Mucosa of rectum (tissue), 2 donors: ENCODE results near the gene EFHC1.

Experiments
- H3K27ac ChIP-seq, 2 donors: one replicate each; pipeline ENCODE4 v1.7.0; 2013; ENCODE audit warnings: inconsistent platforms in 2 of 2, low read depth in 2 of 2, low read length in 2 of 2
- H3K27me3 ChIP-seq, 2 donors: one replicate each; pipeline ENCODE4 v1.7.0; 2013; ENCODE audit warnings: low read length in 2 of 2; ENCODE audit not compliant: control insufficient read depth in 2 of 2, insufficient read depth in 2 of 2
- H3K36me3 ChIP-seq, 2 donors: one replicate each; pipeline ENCODE4 v1.7.0; 2013; ENCODE audit warnings: low read length in 2 of 2; ENCODE audit not compliant: control insufficient read depth in 2 of 2, insufficient read depth in 2 of 2
- H3K4me1 ChIP-seq, 2 donors: one replicate each; pipeline ENCODE4 v1.7.0; 2013; ENCODE audit warnings: low read length in 2 of 2, mild to moderate bottlenecking in 1 of 2; ENCODE audit not compliant: control insufficient read depth in 2 of 2, insufficient read depth in 2 of 2
- H3K4me3 ChIP-seq, 2 donors: one replicate each; pipeline ENCODE4 v1.7.0; 2013; ENCODE audit warnings: low read length in 2 of 2
- H3K9ac ChIP-seq, 2 donors: one replicate each; pipeline ENCODE4 v1.7.0; 2013; ENCODE audit warnings: low read length in 2 of 2, low read depth in 1 of 2, mild to moderate bottlenecking in 1 of 2
- H3K9me3 ChIP-seq, 2 donors: one replicate each; pipeline ENCODE4 v1.7.0; 2013; ENCODE audit warnings: low read length in 2 of 2; ENCODE audit not compliant: control insufficient read depth in 2 of 2
- donor health status: healthy.
- donor health status: Normal muscosa, but diverticular disease.

EFHC1 gene

DNA sequence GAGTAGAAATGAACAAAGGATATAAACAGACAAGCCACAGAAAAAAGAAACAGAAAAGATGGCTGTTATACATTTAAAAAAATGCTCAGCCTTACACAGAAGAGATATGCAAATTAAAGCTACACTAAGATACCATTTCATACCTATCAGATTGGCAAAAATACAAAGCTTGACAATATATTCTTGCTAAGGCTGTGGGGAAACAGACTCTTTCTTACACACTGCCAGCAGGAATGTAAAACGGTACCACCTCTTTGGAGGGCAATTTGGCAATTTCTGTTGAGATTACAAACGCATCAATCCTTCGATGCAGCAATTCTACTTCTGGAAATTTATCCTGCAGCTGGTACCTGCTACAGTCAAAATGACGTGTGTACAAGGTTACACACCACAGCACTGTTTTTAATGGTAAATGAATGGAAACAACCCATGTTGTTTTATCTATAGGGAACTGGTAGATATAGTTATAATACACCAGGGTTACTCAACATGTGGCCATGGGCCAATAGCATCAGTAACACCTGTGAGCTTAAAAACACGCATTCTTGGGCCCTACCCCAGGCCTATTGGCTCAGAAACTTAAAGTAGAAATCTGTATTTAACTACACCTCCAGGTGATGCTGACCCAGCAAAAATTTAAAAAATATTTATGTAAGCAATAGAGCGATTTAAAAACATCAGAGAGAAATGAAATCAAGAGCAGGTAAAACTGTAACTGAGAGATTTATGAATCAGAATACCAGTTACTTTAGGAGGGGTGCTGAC, 103.4 kb downstream of the EFHC1 start:
- no peak overlapping the region for H3K9ac ChIP-seq
- no peaks in the 10 kb centered on the region for H3K27me3 ChIP-seq
- H3K27ac ChIP-seq: no peak overlapping the region
- H3K36me3 ChIP-seq: no peaks in the 10 kb centered on the region
- no peak overlapping the region for H3K4me3 ChIP-seq
- H3K4me1 ChIP-seq: peaks cover 0 to 3% of the 10 kb centered on the region in 2 donors
- H3K9me3 ChIP-seq: no peaks in the 10 kb centered on the region

GRCh38 chr6:52524918-52525317, 104.8 kb downstream of the EFHC1 start:
- Histone ChIP-seq H3K4me1 (peaks cover 0 to 3% of the 10 kb centered on the region in 2 donors), H3K9me3 (no peaks in the 10 kb centered on the region), H3K27me3 (no peaks in the 10 kb centered on the region), H3K4me3 (no peak overlapping the region), H3K9ac (no peak overlapping the region), H3K27ac (no peak overlapping the region), H3K36me3 (no peaks in the 10 kb centered on the region)

DNA sequence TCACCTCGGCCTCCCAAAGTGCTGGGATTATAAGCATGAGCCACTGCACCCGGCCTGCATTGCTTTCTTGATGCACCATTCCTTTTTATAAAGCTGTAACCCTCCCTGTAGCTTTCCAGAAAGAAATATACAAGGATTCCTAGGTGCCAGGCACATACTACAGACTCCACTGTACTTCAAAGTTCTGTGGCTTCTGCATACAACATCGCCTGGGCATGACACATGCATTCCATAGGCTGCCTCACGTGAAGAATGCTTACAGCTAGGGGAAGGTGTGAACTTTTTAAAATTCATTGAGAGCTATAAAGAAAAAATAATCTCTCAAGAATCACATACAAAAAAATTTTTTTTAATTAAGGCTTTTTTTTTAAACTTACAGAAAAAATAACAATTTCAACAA, 106.5 kb downstream of the EFHC1 start:
- peaks cover 0 to 4% of the 10 kb centered on the region in 2 donors for H3K36me3 ChIP-seq
- H3K27me3 ChIP-seq: no peaks in the 10 kb centered on the region
- H3K4me3 ChIP-seq: no peak overlapping the region
- peaks cover 0 to 3% of the 10 kb centered on the region in 2 donors for H3K4me1 ChIP-seq
- H3K9me3 ChIP-seq: no peaks in the 10 kb centered on the region
- H3K9ac ChIP-seq: no peak overlapping the region
- no peak overlapping the region for H3K27ac ChIP-seq

- Histone ChIP-seq H3K9me3 (no peaks in the 10 kb centered on the region), H3K4me3 (no peak overlapping the region), H3K27ac (no peak overlapping the region), H3K36me3 (peaks cover 0 to 4% of the 10 kb centered on the region in 2 donors), H3K9ac (no peak overlapping the region), H3K4me1 (no peaks in the 10 kb centered on the region), H3K27me3 (no peaks in the 10 kb centered on the region)
Measured at GRCh38 chr6:52527436-52527835, 107.3 kb downstream of the EFHC1 start.

GRCh38 chr6:52529311-52529710, 109.2 kb downstream of the EFHC1 start:
- Histone ChIP-seq H3K27me3 (no peaks in the 10 kb centered on the region), H3K4me3 (no peak overlapping the region), H3K9me3 (no peaks in the 10 kb centered on the region), H3K4me1 (peaks cover 0 to 2% of the 10 kb centered on the region in 2 donors), H3K9ac (no peak overlapping the region), H3K27ac (peak overlapping the region in 1 of 2 donors; percentile 24), H3K36me3 (peaks cover 0 to 4% of the 10 kb centered on the region in 2 donors)

DNA sequence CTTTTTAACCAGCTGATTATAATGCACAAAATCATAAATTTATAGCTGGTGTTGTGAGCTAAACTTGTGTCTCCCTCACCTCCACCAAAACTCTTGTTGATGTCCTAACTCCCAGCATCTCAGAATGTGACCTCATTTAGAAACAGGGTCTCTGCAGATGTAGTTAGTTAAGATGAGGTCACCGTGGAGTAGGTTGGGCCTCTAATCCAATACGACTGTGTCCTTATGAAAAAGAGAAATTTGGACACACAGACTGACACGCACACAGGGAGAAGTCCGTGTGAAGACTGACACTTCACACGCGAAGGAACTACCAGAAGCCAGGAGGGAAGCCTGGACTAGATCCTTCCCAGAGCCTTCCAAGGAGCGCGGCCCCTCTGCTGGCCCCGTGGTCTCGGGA, 110.2 kb downstream of the EFHC1 start:
- Histone ChIP-seq H3K9me3 (no peaks in the 10 kb centered on the region), H3K9ac (no peak overlapping the region), H3K27ac (peak overlapping the region; percentile 17 to 23), H3K4me1 (peaks cover 0 to 9% of the 10 kb centered on the region in 2 donors), H3K4me3 (no peak overlapping the region), H3K27me3 (no peaks in the 10 kb centered on the region), H3K36me3 (peaks cover 8 to 13% of the 10 kb centered on the region in 2 donors)

- H3K27me3 ChIP-seq: no peaks in the 10 kb centered on the region
- peaks cover 8 to 13% of the 10 kb centered on the region in 2 donors for H3K36me3 ChIP-seq
- H3K4me1 ChIP-seq: peaks cover 0 to 9% of the 10 kb centered on the region in 2 donors
- no peaks in the 10 kb centered on the region for H3K9me3 ChIP-seq
- H3K9ac ChIP-seq: no peak overlapping the region
- H3K4me3 ChIP-seq: no peak overlapping the region
- H3K27ac ChIP-seq: peak overlapping the region; percentile 35 to 37
Measured at GRCh38 chr6:52531396-52531795, 111.3 kb downstream of the EFHC1 start.

GRCh38 chr6:52531834-52532233, 111.7 kb downstream of the EFHC1 start:
- no peaks in the 10 kb centered on the region for H3K27me3 ChIP-seq
- peaks cover 8 to 13% of the 10 kb centered on the region in 2 donors for H3K36me3 ChIP-seq
- no peak overlapping the region for H3K9ac ChIP-seq
- H3K27ac ChIP-seq: peak overlapping the region in 1 of 2 donors; percentile 35
- peaks cover 0 to 9% of the 10 kb centered on the region in 2 donors for H3K4me1 ChIP-seq
- no peak overlapping the region for H3K4me3 ChIP-seq
- no peaks in the 10 kb centered on the region for H3K9me3 ChIP-seq

DNA sequence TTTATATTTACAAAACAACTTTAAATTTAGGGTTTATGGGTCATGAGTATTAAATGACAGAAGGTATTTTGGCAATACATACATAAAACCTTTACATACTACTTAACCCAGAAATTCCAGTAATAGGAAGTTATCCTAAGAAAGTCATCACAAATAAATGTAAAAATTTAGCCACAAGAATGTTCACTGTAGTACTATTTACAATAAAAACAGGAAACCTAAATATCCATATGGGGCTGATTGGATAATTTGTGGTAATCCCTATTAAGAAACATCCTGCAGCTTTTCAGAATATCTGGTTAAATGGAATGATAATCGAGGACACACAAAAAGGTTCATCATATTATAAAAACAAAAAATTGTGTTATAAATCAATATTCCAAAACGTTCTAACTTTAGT, 112.3 kb downstream of the EFHC1 start:
- Histone ChIP-seq H3K4me1 (peaks cover 0 to 9% of the 10 kb centered on the region in 2 donors), H3K9ac (no peak overlapping the region), H3K36me3 (peaks cover 8 to 13% of the 10 kb centered on the region in 2 donors), H3K9me3 (no peaks in the 10 kb centered on the region), H3K4me3 (no peak overlapping the region), H3K27me3 (no peaks in the 10 kb centered on the region), H3K27ac (no peak overlapping the region)

DNA sequence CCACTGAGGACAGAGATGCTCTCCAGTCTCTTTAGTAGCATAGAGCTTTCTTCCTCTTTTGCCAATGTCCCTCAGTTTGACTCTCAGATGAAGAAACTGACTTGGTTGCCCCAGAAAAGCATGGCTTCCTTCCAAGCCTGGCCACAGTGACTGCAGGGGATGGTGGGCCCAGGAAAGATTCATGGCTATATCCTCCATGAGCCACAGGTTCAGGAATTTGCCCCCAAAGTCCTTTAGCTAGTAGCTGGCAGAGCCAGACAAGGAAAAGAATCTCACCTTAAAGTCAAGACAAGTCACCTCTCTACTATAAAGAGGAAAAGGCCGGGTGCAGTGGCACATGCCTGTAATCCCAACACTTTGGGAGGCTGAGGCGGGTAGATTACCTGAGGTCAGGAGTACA, 113.3 kb downstream of the EFHC1 start:
- no peak overlapping the region for H3K4me3 ChIP-seq
- H3K27me3 ChIP-seq: no peaks in the 10 kb centered on the region
- H3K9ac ChIP-seq: no peak overlapping the region
- H3K4me1 ChIP-seq: peaks cover 0 to 13% of the 10 kb centered on the region in 2 donors
- H3K36me3 ChIP-seq: peaks cover 8 to 13% of the 10 kb centered on the region in 2 donors
- no peaks in the 10 kb centered on the region for H3K9me3 ChIP-seq
- no peak overlapping the region for H3K27ac ChIP-seq
